Endothelial cell of umbilical vein (primary cell): ENCODE data around the gene COTL1. TPM values are rescaled to one million over a fixed set of nuclear protein-coding genes. Genes with fewer than 3 reads are reported as not detected.

Experiments used
- BruUV-seq: library from RNA; stranded (reverse); fragments of 400-500 nt; replicated peaks from 2 replicates; lab custom pipeline; 2021; lab: Mats Ljungman, UMichigan
- CTCF ChIA-PET: fragments of 300-600, 350-600 bp; sonication (Branson Sonifier 250); formaldehyde crosslinking; loops from one replicate; lab custom pipeline; 2021; ENCODE audit warnings: antibody characterized with exemption, inconsistent platforms; lab: Charles Lee
- POLR2A ChIA-PET: fragments of 300-600, 350-600 bp; sonication (Branson Sonifier 250); formaldehyde crosslinking; loops from one replicate; lab custom pipeline; 2021; ENCODE audit warnings: antibody characterized with exemption, inconsistent platforms; lab: Charles Lee
- DNase-seq: peaks from one replicate; pipeline ENCODE4 v3.0.0-alpha.2; 2011; ENCODE audit warnings: low read depth, low spot score
- FAIRE-seq: peaks from 2 replicates; lab custom pipeline; 2011; peaks lifted over from hg19 to GRCh38; lab: Jason Lieb, UNC
- H2AFZ ChIP-seq: 2 replicates; pipeline ENCODE4 v1.6.0; 2012; ENCODE audit warnings: low read depth, low read length, control low read depth, inconsistent platforms
- H3K27ac ChIP-seq: 2 replicates; pipeline ENCODE4 v1.5.1; 2011; ENCODE audit warnings: low read depth, mild to moderate bottlenecking, control low read depth, low read length, moderate library complexity; ENCODE audit not compliant: insufficient read depth
- H3K27me3 ChIP-seq, 2 experiments: 2 replicates each; pipeline versions ENCODE4 v1.6.0 to v1.6.1; 2011; ENCODE audit warnings: low read length in 2 of 2, mixed read lengths in 1 of 2; ENCODE audit not compliant: control insufficient read depth in 2 of 2, insufficient read depth in 2 of 2
- H3K36me3 ChIP-seq, 2 experiments: 2 replicates in 1 of 2; 3 replicates in 1 of 2; pipeline ENCODE4 v1.5.1; 2011; ENCODE audit warnings: low read length in 2 of 2, mild to moderate bottlenecking in 1 of 2, moderate library complexity in 1 of 2; ENCODE audit not compliant: control insufficient read depth in 2 of 2, insufficient read depth in 2 of 2; ENCODE audit errors: extremely low read depth in 1 of 2
- H3K4me1 ChIP-seq: 3 replicates; pipeline ENCODE4 v1.5.1; 2011; ENCODE audit warnings: mild to moderate bottlenecking, low read length; ENCODE audit not compliant: control insufficient read depth, insufficient read depth; ENCODE audit errors: extremely low read depth
- H3K4me2 ChIP-seq: 2 replicates; pipeline ENCODE4 v1.6.1; 2011; ENCODE audit warnings: low read length, control low read depth, mixed read lengths; ENCODE audit not compliant: insufficient read depth
- H3K4me3 ChIP-seq, 3 experiments: fragments of 200-600 bp in 1 of 3; sonication (generic), shearing (Covaris generic) in 1 of 3; replicated peaks in 1 of 3; 2 replicates each; pipeline ENCODE4 v1.5.1; 2011 to 2016; ENCODE audit warnings: control low read depth in 3 of 3, low read length in 3 of 3, mild to moderate bottlenecking in 2 of 3, inconsistent platforms in 1 of 3, low read depth in 1 of 3, moderate library complexity in 1 of 3; ENCODE audit not compliant: insufficient read depth in 1 of 3
- H3K79me2 ChIP-seq: 2 replicates; pipeline ENCODE4 v1.6.0; 2012; ENCODE audit warnings: low read length, inconsistent platforms; ENCODE audit not compliant: control insufficient read depth, insufficient read depth
- H3K9ac ChIP-seq: replicated peaks from 2 replicates; pipeline ENCODE3; 2011; ENCODE audit warnings: low read length, control low read depth; ENCODE audit not compliant: insufficient read depth; ENCODE audit errors: extremely low read depth
- H3K9me1 ChIP-seq: replicated peaks from 3 replicates; pipeline ENCODE4 v1.6.0; 2011; ENCODE audit warnings: mild to moderate bottlenecking, low read length; ENCODE audit not compliant: control insufficient read depth, insufficient read depth; ENCODE audit errors: extremely low read depth
- H3K9me3 ChIP-seq: replicated peaks from 2 replicates; pipeline ENCODE4 v1.5.1; 2012; ENCODE audit warnings: low read length, inconsistent platforms; ENCODE audit not compliant: control insufficient read depth, insufficient read depth
- H4K20me1 ChIP-seq: replicated peaks from 2 replicates; pipeline ENCODE3; 2011; ENCODE audit warnings: mild to moderate bottlenecking, low read length; ENCODE audit not compliant: control insufficient read depth, insufficient read depth; ENCODE audit errors: extremely low read depth
- CTCF ChIP-seq, 2 donors: IDR thresholded peaks; 1 replicate in 1 of 2; 2 replicates in 1 of 2; pipeline ENCODE4 v1.5.1; 2011; ENCODE audit warnings: low read length in 2 of 2, mild to moderate bottlenecking in 2 of 2, moderate library complexity in 2 of 2, control low read depth in 1 of 2, inconsistent platforms in 1 of 2, low read depth in 1 of 2; ENCODE audit not compliant: insufficient read depth in 1 of 2; ENCODE audit errors: extremely low read depth in 1 of 2
- EZH2 ChIP-seq: IDR thresholded peaks from 2 replicates; pipeline ENCODE4 v1.6.1; 2012; ENCODE audit warnings: borderline replicate concordance, low read depth, mild to moderate bottlenecking, moderate library complexity, low read length, inconsistent platforms; ENCODE audit not compliant: severe bottlenecking
- FOS ChIP-seq: IDR thresholded peaks from 2 replicates; pipeline ENCODE4 v1.6.1; 2011; ENCODE audit warnings: mild to moderate bottlenecking, low read length, moderate library complexity, borderline replicate concordance; ENCODE audit not compliant: insufficient read depth
- GATA2 ChIP-seq: IDR thresholded peaks from 2 replicates; pipeline ENCODE4 v1.7.0; 2011; ENCODE audit warnings: low read depth, mild to moderate bottlenecking, moderate library complexity, mixed read lengths, low read length; ENCODE audit not compliant: insufficient read length, insufficient read depth
- JUN ChIP-seq: IDR thresholded peaks from 2 replicates; pipeline ENCODE4 v1.6.1; 2011; ENCODE audit warnings: borderline replicate concordance, low read depth; ENCODE audit not compliant: insufficient read length, insufficient read depth
- MYC ChIP-seq: IDR thresholded peaks from one replicate; pipeline ENCODE4 v1.6.1; 2011; ENCODE audit warnings: mild to moderate bottlenecking, low read depth, low read length
- POLR2A ChIP-seq: IDR thresholded peaks from 2 replicates; pipeline ENCODE4 v1.6.1; 2012; ENCODE audit warnings: low read depth, mild to moderate bottlenecking, control low read depth, low read length
- POLR2AphosphoS5 ChIP-seq: IDR thresholded peaks from 2 replicates; pipeline ENCODE4 v1.6.1; 2012; ENCODE audit warnings: low read depth, mild to moderate bottlenecking, control low read depth, low read length, moderate library complexity; ENCODE audit not compliant: insufficient read depth
- dilution Hi-C: fragments of 300-500 bp; cut with MboI; formaldehyde crosslinking; loops from one replicate; pipeline ENCODE4 v1.15.0; 2019; ENCODE audit warnings: low sequenced_read_pairs; ENCODE audit not compliant: extremely low pct_ligation_motif_present
- intact Hi-C: fragments of 100-400 bp; cut with micrococcal nuclease; formaldehyde crosslinking; loops from one replicate; pipeline ENCODE4 v1.10.0; 2022
- polyA plus RNA-seq, 4 experiments: library from polyadenylated mRNA; depleted of rRNA in 3 of 4; stranded (reverse) in 3 of 4; unstranded in 1 of 4; fragments of >200 nt; gene quantifications; 2 replicates each; pipeline versions ENCODE4 v1.2.1 to v1.2.3, GENCODE V29; 2011 to 2012; ENCODE audit warnings: missing spikeins in 1 of 4
- total RNA-seq: library from RNA; stranded (reverse); gene quantifications from 2 replicates; pipeline ENCODE4 v1.2.3, GENCODE V29; 2021
- TF ChIP-seq, protein P1 (sequence below): IDR thresholded peaks from 2 replicates; pipeline ENCODE4 v1.6.1; 2011; ENCODE audit not compliant: insufficient read depth, insufficient read length

Gene COTL1
- total and polyA plus RNA-seq, 2 donors (not counting 3 experiments of a cell fraction or from before 2014, with no cell fraction given): 90.0 to 200 TPM

DNA sequence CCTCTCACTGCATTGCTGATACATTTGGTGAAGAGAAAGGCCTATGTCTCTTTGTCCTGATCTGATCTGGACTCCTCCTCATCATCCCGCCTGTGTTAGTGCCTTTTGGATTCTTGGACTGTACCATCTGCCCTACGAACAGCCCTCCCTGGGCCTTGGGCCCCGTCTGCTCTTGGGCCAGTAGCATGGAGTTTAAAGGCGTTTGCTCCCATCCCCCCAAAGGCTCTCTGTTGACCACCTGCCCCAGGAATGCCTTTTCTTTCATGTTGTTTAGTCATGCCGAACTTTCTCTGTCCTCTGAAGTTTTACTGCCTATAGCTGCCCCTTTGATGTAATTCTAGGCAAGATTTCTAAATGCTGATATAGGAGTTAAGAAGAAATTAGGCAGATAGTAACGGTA lies 82.5 kb downstream of the COTL1 start:
- POLR2A ChIA-PET: no interaction called here

DNA sequence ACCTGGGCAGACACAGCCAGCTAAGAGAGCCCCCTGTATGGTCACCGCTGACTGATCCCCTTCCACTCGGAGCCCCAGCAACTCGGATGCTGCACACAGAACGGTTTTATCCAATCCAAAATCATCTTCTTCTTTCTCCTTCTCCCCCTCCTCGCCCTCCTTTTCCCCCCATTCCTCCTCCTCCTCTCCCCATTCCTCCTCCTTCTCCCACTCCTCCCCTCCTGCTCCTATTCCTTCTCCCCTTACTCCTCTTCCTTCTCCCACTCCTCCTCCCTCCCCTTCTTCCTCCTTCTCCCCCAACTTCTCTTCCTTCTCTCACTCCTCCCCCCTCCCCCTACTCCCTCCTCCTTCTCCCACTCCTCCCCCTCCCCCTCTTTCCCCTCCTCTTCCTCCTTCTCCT lies 83.1 kb downstream of the COTL1 start:
- Histone ChIP-seq H3K9me3 (no peaks in the 10 kb centered on the region), H3K4me2 (no peak overlapping the region), H3K27ac (no peak overlapping the region), H3K9me1 (no peaks in the 10 kb centered on the region), H3K4me3 (no peak overlapping the region), H3K79me2 (no peaks in the 10 kb centered on the region), H4K20me1 (no peaks in the 10 kb centered on the region), H3K4me1 (peaks cover 36% of the 10 kb centered on the region), H2AFZ (no peak overlapping the region), H3K9ac (no peak overlapping the region), H3K36me3 (no peaks in the 10 kb centered on the region), H3K27me3 (no peaks in the 10 kb centered on the region)
- FAIRE-seq: no peak
- dilution Hi-C loops: no loop called here
- intact Hi-C loops: no loop called here
- no peak for TF ChIP-seq POLR2AphosphoS5
- no peak for TF ChIP-seq GATA2
- TF ChIP-seq JUN: no peak
- no peak for TF ChIP-seq POLR2A
- TF ChIP-seq, protein P1, sequence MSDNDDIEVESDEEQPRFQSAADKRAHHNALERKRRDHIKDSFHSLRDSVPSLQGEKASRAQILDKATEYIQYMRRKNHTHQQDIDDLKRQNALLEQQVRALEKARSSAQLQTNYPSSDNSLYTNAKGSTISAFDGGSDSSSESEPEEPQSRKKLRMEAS: no peak
- no peak for TF ChIP-seq MYC
- no peak for TF ChIP-seq FOS
- no peak for TF ChIP-seq CTCF (IDR thresholded peaks at IDR 0.05; ENCODE audit: extremely low read depth in 1 of 2, insufficient read depth in 1 of 2, low read depth in 1 of 2, low read length in 2 of 2)
- TF ChIP-seq EZH2: no peak
- CTCF ChIA-PET: no interaction called here
- no TSS peak for BruUV-seq
- DNase-seq: no peak
- POLR2A ChIA-PET: no interaction called here

More for the DNA sequence above, 82.5 kb downstream of the COTL1 start:
- dilution Hi-C loops (no loop called here), intact Hi-C loops (no loop called here)
- Histone ChIP-seq H3K27ac (no peak overlapping the region), H3K9me1 (no peaks in the 10 kb centered on the region), H2AFZ (no peak overlapping the region), H3K9me3 (no peaks in the 10 kb centered on the region), H3K36me3 (no peaks in the 10 kb centered on the region), H3K9ac (no peak overlapping the region), H3K4me1 (peaks cover 36% of the 10 kb centered on the region), H3K4me2 (no peak overlapping the region), H3K27me3 (no peaks in the 10 kb centered on the region), H3K4me3 (no peak overlapping the region), H3K79me2 (no peaks in the 10 kb centered on the region), H4K20me1 (no peaks in the 10 kb centered on the region)
- no TSS peak for BruUV-seq
- DNase-seq: no peak
- TF ChIP-seq EZH2 (no peak), GATA2 (no peak), POLR2A (no peak)
- TF ChIP-seq, protein P1: no peak
- FAIRE-seq: no peak
- CTCF ChIA-PET: no interaction called here
